HG03025 (cell line): Measurements from ENCODE around the gene RPTOR.

Source experiments
- ATAC-seq: cut with Tn5 transposase; IDR thresholded peaks from one replicate; pipeline ENCODE4 v1.9.1; 2021; ENCODE audit warnings: mild to moderate bottlenecking, moderate library complexity; ENCODE audit not compliant: unreplicated experiment, low FRiP score

The RPTOR gene

DNA sequence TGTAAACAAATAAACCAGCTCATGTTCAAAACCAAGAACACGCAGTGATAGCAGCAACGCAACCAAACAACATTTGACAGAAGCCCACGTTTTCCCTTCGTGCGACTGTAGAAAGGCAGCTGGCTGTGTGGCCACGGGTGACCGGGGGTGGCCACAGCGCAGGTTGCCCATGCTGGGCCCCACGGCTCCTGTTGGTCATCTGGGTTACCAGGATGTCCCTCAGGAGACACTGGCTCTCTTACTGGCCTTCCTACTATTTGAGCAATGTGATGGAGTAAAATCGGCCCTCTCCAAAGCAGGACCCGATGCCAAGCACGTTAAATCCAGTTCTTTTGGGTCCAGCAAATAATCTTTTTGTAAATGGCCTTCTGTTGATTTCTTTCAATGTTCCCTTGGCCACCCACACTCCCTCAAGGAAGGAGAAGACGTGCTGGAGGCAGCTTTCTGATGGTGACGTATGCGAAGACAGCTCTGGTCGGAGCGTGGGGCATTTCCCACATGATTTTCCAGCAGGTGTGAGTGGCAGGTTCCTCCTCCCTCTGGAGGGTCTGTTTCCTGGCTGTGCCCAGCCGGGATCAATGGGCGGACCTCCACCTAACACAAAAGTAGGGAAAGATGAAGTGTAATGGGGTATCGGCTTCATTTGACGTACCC lies 303.9 kb downstream of the RPTOR start:
- ATAC-seq = no peak

DNA sequence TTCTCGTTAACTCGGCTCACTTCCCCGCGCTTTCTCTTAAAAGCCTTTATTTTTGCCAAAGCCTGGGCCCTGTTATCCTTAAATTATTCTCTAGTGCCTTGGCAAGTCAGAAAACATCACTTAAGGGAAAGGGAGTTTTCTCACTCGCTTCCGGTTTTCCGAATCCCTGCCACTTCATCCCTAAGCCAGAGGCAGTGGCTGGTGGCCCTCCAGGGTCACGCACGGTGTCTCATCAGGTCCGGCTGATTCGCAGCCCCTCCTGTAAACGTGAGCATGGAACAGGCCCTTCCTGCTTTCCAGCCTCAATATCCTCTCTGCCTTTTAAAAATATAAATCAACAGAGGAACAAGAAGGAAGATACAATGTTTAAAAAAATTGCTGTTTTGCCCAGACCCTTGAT lies 304.5 kb downstream of the RPTOR start:
- no peak for ATAC-seq

DNA sequence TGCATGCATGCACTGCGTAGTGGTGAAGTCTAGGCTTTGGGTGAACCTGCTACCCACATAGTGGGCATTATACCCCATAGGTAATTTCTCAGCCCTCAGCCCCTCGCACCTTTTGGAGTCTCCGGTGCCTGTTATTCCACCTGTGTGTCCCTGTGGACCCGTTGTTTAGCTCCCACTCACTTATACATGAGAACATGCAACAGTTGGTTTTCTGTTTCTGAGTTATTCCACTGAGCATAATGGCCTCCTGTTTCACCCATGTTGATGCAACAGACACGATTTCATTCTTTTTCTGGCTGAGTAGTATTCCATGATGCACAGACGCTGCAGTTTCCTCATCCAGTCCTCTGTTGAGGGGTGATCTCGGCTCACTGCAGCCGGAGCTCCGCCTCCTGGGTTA lies 305.5 kb downstream of the RPTOR start:
- no peak for ATAC-seq

DNA sequence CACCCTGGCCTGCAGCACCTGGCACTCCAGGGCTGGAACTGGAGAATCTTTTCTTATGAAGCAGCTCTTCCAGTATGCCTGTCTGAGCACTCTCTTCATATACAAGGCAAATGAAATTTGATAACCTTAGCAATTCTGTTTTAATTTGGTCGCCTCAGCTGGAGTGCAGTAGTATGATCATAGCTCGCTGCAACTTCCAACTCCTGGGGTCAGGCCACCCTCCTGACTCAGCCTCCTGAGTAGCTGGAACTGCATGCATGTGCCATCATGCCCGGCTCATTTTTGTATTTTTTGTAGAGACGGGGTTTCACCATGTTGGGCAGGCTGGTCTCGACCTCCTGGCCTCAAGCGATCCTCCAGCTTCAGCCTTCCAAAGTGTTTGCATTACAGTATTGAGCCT lies 306.2 kb downstream of the RPTOR start:
- no peak for ATAC-seq

DNA sequence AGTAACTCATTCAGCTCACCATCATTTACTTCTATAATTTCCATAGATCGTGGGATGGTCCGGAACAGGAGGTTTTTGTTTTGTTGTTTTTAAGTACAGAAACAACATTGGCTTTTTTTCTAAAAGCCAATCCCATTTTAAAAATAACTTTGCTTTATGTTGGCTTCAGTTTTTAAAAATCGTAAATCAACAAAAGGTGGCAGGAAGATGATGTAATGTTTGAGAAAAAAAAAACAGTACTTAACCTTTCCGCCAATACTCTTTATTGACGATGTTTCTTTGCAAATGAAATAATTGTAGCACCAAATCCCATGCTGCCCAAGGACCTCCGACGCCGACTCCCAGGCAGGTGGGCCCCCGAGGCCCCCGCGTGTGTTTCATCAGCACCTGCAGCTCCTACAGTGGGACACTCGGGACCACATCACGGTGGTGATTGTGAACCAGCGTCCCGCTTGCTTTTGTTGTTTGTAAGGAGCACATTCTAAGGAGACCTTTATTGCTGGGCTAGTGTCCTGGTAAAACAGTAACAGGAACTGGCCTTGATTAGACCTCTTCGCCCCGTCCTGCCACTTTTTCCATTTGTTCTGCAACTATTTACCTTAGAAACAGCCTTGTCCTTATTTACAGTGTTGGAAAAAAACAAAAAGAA lies 306.8 kb downstream of the RPTOR start:
- ATAC-seq = no peak

DNA sequence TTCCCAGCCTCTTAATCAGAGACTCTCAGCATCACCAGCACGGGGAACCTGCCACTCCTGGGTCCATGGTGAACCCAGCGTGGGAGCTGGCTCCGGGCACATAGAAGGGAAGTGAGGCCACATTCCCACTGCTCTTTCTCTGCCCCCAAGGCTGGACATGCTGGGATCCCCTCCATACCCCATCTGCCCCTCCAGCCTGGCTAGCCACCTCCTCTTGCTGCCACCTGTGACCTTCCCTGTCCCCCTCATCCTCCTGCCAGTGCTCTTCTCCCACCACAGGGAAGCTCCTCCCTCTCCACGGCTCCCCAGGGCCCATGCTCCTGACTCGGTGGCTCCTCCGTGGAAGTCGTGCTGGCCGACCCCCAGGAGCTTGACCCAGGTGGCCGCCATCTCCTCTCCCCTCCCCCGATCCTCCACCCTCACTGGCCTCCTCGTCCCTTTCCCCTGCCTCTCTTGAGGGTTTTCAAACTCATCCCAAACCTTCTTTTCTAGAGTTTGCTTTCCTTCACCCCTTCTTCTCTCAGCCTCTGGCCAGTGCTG lies 307.9 kb downstream of the RPTOR start:
- no peak for ATAC-seq

DNA sequence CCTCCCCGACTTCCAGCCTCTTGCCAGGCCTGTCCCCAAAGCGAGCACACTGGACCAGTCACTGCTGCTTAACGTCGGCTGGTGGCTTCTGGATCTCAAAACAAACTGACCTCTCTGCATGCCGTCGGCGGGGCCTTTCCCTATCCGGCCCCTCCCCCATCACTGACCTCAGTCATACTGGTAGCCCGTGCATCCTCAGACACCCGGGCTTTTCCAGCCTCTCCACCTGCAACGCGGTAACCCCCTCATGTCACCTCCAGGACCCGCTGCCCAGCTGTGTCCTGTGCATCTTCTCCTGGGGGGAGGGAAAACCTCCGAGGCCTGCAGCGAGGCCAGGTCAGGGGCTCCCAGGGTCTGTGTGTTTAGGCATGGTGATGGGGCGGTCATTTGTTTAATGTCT lies 308.4 kb downstream of the RPTOR start:
- ATAC-seq = no peak

DNA sequence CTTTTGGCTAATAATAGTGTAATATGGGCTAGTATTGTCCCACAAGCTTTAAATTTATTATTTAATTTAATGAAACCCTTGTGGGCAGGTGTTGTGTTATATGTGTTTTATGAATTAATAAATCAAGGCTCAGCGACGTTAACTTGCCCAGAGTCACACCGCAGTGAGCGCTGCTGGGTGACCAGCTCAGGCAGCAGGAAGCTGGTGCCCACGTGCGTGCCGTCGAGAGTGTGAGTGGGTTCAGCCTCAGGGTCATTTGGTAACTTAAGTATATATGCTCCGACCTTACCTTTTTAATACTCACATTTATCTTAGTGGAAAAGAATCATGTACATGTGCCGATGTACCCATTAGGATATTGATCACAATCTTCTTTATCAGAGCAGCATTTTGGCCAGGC lies 309.6 kb downstream of the RPTOR start:
- no peak for ATAC-seq

DNA sequence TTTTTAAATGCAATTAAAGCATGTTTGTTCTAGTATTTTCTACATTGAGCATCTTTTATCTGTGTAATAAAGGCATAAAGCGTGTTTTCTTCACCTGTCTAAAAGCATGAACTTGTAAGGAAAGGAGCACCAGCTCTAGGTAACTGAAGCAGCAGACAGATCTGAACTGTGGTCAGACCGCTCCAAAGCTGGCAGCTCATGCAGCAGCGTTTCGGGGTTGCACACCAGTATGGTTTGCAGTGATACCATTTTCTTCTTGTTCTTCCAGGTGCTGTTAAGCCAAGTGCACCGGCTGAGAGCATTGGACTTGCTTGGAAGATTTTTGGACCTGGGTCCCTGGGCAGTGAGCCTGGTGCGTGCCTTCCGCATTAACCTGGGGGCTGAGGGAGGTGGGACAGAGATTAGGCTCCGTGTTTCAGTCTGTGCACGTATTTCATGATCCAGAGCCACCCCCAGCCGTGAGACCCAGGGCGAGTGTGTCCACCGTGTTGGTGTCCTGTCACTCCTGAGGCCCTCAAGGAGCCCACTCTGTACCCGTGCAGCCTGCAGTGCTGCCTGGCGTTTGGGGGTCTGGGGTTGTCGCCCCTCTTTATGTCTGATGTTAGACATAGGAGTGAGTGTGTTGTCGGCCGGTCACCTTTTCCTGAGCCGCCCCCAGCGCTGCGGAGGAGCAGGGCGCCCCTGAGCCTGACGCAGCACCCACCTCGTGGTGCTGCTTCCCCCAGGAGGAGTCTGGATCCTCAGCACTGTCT lies 310.7 kb downstream of the RPTOR start:
- no peak for ATAC-seq

DNA sequence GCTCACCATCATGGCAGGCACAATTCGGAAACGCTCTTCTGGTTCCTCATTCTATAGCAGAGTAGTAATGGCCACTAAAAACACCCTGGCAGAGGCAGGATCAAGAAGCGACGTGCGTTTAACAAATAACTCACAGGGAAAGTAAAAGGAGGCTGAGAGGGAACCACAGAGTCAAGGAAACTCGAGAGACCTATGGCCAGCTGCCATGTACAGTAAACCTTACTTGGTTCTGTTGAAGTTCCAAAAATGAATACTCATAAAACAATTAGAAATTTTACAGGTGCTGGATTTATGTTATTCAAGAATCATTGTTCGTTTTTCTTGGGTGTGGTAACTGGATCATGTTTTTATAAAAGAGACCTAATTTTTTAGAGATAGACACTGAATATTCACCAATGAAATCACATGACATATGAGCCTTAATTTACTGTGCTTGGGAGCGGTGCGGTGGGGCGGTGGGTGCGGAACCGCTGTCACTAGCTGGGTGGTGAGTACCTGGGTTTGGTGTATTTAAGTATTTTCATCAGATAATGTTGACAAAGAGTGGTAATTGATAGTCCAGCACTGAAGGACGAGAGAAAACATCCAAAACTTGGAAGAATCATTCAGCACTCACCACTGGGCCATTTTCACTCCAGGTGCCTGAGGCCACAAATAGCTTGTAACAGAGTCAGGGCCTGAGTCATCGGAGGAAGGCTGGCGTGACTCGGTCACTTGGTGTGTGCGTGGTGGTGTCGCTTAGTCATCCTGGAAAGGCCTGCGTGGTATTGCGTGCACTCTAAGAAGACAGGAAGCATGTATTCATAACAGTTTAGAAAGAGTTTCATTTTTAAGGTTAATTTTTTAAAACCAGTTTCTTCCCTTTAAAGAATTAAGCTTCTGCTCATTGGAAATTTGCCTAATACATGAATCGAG lies 311.6 kb downstream of the RPTOR start:
- ATAC-seq = peak; percentile 59

DNA sequence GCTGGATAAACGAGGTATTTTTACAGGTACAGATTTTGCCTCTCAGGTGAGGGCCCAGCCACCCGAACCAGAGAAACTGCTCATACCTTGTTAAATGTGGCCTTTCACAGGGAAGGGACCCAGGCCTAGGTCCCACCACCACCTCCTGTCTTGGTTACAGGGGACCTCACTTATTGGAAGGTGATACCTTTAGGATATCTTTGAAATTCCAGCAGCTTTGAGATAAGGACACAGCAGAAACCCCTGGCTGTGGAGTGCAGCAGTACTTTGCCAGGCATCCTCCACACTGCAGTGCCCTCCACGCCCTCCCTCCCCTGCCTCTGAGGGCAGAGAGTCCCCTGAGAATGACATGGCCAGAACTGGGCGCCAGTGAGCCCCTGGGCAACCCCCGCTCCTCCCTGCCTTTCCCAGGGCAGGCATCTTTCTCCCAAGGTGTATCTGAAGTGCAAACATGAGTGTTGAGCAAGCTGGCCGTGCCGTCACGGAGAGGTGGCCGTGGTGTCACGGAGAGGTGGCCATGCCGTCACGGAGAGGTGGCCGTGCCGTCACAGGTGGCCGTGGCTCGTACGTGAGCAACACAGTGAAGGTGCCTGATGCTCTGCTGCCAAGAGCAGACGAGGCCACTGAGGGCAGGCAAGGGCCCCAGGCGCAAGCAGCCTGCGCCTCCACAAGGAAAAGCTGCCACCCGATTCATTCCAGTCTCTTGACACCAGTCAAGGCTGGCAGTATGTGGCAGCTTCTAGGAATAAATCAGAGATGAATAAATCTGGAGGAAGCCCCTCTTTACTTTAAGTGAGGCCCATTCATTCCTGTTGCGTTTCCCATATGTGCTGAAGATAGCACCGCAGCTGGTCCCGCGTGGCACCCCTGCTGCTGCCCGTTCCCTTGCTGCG lies 312.5 kb downstream of the RPTOR start:
- no peak for ATAC-seq

DNA sequence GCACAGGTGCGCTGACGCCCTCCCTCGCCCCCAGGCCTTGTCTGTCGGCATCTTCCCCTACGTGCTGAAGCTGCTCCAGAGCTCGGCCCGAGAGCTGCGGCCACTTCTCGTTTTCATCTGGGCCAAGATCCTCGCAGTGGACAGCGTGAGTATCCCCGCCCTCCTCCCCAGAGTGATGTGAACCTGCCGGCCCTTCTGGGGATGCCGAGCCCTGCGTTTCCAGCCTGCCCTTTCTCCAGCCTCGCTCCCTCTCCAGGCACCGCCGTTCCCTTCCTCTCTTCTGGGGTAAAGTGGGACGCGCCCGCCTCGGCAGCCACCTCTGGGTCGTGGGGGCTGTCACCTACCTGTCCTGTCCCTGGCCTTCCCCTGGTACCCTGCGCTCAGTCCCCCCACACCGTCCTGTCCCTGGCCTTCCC lies 313.1 kb downstream of the RPTOR start:
- ATAC-seq = no peak

DNA sequence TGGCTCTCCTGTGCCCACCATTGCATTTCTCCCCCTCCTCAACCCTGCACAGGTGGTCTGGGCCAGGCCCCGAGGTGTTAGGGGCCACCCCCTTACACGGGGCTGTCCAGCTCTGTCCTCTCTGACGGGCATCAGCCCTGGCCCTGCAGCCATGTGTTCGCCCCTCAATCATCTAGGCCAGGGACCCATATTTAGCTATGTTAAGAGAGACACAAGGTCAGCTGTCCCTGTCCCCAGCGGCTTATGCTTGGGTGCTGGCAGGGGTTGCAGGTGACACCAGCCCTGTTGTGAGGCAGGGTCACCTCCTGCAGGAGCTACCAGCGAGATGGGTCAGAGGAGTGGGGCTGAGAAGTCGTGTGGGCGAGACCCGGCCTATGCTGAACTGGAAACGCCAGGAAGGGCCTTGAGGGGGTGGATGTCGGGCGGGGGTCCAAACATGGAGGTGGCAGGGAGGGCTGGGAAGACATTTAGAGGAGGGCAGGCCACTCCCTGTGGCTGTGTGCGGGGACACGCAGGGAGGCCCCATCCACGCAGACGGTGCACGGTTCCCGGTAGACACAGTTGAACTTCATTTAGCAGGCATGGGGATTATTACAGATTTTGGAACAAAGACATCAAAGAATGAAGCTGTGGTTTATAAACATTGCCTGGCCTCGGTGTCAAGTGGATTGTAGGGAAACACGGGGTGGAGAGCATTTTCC lies 313.8 kb downstream of the RPTOR start:
- ATAC-seq = no peak

DNA sequence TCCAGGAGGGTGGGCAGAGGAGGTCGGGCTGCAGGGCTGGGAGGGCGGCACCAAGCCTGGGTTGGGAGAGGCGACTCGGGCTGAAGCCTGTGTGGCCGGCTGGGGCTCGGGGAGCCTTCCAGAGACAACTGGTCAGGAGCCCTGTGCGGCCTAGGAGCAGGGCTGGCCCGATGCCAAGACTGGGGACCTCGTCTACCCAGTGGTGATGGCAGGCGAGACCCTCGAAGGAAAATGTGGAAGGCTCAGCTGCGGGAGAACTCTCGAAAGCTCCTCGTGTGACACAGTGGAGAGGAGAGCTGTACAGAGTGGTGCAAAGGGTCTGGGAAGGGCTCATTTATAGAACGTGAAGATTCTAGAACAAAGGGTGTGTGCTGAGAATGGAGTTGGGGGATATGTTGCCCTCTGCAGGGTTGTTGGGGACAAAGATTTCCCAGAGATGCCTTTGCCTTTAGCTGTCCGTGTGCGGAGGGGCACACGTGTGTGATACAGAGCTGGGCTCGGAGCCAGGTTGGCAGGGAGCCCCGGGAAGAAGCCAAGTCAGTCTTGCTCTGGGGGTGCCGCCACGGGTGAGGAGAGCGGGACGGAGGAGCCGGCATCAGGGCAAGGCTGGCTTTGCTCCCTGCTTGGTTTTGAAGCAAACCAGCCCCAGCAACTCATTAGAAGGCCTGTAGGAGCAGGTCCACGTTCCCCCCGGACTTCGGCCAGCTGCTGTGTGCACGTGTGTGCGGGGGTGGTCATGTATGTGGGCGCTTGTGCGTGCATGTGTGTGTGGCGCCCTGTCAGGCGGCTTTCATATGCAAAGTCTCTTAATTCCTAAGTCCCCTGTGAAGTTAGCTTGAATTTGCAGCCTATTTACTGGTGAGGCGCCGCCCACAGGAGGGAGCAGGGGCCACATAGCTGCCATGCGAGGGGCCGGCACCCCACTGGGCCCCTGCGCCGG lies 314.6 kb downstream of the RPTOR start:
- no peak for ATAC-seq

DNA sequence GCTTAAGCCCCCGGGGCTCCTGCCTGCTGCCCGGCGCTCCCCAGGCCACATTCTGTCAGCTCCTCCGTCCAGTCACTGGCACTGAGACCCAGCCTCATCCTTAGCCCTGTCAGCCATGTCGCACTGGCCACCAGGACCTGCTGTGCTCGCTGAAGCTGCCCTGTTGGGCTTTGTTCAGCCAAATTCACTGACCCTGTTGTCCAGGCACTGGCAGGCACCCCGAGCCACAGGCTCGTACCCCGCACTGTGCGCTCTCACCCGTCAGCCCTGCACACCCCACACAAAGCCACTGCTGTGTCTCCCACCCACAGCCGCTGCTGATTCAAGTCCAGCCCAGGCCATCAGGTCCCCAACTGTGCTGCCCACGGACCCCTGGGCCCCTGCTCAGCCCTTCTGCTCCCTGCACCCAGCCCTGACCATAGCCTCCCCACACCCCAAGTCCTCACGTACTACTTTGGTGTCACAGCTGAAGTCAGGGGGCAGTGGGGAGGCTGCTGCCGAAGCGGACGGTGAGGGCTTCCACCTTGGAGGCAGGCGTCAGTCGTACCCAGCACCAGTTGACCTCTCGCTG lies 315.5 kb downstream of the RPTOR start:
- ATAC-seq = no peak

DNA sequence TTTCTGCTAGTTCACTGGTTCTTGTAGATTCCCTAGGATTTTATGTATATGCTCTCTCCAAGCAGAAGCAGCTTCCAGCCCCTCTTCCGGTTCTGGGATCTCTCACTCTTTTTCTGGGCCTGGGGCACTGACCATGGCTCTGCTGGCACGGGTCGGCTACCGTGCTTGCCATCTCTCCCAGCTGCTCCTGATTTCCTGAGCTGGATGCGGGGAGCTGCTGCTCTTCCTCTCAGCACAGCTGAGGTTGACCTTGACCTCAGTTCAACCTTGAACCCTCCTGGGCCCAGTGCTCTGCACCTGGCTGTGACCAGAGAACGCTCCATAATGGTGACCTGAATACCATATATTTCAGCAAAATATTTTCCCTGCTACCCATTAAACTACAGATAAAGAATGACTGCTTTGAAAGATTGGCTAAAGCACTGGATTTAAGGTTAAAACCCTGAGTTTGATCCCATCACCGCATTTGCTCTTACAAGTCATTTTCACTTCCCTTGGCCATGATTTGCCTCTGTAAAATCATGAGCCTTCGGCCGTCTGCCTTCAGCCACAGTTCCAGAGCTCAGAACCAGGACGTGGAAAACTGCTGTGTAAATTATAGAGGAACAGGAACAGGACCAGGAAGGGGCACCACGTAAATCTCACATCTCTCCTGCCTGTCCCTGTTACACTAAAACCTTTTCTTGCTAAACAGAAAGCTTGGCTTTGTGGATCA lies 316.2 kb downstream of the RPTOR start:
- no peak for ATAC-seq

DNA sequence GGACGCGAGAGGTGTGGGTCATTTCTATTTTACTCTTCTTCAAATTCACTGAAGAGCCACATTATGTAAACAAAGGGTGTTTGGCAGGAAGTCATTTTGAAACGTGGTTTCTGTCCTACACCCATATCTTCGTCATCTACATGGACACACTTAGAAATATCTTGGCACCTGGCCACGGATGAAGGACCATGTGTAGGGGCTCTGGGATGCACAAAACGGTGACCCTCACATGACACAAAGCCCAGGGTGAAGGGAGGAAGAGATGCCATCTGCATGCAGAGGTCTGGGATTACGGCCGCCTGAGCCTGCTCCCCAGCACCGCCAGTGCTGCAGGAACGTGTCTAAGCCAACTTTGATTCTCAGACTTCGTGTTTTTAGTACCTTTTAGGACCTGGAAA lies 316.8 kb downstream of the RPTOR start:
- ATAC-seq = no peak
